GM12875 (cell line): ENCODE measurements around the gene LRP4.
A peak's percentile ranks its signal among the peaks of the same experiment; 100 is the strongest.
"Not testable (repeated sequence)": the region's sequence is repeated elsewhere in the genome, so short reads cannot be mapped to it uniquely, and the experiment has no call there.

ENCODE experiments used
- H3K4me3 ChIP-seq: one replicate; pipeline ENCODE4 v1.5.1; 2011; ENCODE audit warnings: low read depth, low read length, control low read depth
- TF ChIP-seq, protein P1 (sequence below): IDR thresholded peaks from 2 replicates; pipeline ENCODE4 v1.5.1; 2011; ENCODE audit warnings: low read depth, mild to moderate bottlenecking, control low read depth, inconsistent platforms, low read length, moderate library complexity, borderline replicate concordance; ENCODE audit not compliant: insufficient read depth

Gene LRP4

DNA sequence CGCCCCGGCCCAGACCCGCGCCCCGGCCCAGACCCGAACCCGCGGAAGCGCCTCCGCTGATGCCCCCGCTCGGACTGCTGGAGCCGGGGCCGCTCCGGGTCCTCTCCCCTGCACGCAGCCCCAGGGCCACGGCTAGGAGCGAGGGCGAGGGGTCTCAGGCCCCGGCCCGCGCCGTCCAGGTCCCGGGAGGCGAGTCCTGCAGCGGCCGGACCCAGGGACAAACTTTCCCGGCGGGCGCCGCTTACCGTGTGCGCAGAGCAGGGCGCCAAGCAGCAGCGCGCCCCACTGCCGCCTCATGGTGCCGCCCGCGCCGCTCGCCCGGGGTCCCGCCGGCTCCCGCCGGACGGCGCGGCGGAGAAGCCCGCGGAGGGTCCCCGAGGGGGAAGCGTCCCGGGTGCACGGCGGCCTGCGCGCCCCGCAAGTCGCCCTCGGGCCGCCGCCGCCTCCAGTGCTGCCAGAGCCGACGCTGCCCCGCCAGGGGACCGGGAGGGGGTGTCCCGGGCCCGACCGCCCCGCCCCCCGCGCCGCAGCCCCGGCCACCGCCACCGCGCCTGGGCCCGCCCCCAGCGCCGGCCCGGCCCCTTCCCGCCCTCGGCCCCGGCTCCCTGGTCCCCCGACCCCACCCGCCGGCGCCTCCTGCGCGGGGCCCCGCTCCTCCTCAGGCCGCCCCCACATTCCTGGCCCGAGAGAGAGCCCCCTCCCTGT, at the start of gene LRP4:
TSS of gene LRP4 (minus strand) at position 468 of the 705 bp plus-strand sequence. CDS start at position 297, 171 bp downstream.
- TF ChIP-seq, protein P1, sequence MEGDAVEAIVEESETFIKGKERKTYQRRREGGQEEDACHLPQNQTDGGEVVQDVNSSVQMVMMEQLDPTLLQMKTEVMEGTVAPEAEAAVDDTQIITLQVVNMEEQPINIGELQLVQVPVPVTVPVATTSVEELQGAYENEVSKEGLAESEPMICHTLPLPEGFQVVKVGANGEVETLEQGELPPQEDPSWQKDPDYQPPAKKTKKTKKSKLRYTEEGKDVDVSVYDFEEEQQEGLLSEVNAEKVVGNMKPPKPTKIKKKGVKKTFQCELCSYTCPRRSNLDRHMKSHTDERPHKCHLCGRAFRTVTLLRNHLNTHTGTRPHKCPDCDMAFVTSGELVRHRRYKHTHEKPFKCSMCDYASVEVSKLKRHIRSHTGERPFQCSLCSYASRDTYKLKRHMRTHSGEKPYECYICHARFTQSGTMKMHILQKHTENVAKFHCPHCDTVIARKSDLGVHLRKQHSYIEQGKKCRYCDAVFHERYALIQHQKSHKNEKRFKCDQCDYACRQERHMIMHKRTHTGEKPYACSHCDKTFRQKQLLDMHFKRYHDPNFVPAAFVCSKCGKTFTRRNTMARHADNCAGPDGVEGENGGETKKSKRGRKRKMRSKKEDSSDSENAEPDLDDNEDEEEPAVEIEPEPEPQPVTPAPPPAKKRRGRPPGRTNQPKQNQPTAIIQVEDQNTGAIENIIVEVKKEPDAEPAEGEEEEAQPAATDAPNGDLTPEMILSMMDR = no peak

GRCh38 chr11:46967962-46968361, 49.6 kb upstream of the LRP4 start:
- no peak overlapping the region for H3K4me3 ChIP-seq
- TF ChIP-seq, protein P1 = no peak

More for the DNA sequence above, at the start of gene LRP4:
- peak within 1 kb of the TSS; percentile 34 for H3K4me3 ChIP-seq

DNA sequence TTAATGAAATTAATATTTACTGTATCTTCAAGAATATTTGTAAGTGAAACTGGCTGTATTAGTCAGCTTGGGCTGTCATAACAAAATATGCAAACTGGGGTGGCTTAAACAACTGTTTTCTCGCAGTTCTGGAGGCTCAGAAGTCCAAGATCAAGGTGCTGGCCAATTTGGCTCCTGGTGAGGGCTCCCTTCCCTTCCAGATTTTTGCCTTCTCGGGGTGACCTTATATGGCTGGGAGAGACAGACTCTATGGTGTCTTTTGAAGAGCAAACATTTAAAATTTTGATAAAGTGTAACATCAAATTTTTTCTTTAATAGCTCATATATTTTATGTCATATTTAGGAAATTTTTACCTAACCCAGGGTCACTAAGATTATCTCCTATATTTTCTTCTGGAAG, 48.4 kb upstream of the LRP4 start:
- H3K4me3 ChIP-seq = no peak overlapping the region
- TF ChIP-seq, protein P1 = no peak

GRCh38 chr11:46963844-46964243, 45.5 kb upstream of the LRP4 start:
- H3K4me3 ChIP-seq = no peak overlapping the region
- TF ChIP-seq, protein P1 = no peak

DNA sequence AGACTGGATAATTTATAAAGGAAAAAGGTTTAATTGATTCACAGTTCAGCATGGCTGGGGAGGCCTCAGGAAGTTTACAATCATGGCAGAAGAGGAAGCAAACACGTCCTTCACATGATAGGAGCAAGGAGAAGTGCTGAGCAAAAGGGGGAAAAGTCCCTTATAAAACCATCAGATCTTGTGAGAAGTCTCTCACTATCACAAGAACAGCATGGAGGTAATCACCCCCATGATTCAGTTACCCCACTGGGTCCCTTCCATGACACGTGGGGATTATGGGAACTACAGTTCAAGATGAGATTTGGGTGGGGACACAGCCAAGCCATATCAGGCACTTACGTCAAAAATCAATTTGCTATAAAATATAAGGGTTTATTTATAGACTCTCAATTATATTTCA, 43.5 kb upstream of the LRP4 start:
- H3K4me3 ChIP-seq = not testable (repeated sequence)

- H3K4me3 ChIP-seq = no peak overlapping the region
- TF ChIP-seq, protein P1 = no peak
These were observed 42.7 kb upstream of the LRP4 start for GRCh38 chr11:46961041-46961440.

DNA sequence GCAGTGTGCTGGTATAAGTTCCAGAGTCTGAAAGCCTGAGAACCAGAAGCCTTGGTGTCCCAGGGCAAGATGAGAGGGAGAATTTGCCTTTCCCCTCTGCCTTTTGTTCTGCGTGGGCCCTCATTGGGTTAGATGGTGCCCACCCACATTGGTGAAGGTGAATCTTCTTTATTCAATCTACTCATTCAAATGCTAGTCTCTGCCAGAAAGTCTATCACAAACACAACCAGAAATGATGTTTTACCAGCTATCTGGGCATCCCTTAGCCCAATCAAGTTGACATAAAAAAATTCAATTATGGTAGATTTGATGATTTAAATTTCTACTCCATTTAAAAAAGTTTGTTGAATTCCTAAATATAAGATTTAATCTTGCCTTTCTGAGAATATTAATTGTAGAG, 40.4 kb upstream of the LRP4 start:
- no peak overlapping the region for H3K4me3 ChIP-seq
- TF ChIP-seq, protein P1 = no peak

DNA sequence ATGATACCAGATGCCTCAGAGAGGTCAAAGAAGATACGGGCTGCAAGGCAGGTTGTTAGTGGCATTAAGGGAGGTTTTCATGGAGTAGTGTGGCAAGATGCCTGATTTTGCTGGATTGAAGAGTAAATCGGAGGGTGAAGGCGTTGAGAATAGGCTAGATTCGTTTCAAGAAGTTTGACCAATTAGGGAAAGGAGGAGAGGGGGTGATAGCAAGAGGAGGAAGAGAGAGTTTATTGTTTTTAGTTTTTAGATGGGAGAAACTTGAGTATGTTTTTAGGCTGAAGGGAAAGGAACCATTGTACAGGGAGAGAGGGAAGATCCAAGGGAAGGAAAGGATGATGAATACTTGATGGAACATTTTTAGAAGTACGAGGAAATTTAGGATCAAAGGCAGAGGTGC, 34.7 kb upstream of the LRP4 start:
- TF ChIP-seq, protein P1 = no peak
- H3K4me3 ChIP-seq = no peak overlapping the region
